GM12878 (cell line): ENCODE results near the gene SEC23A.

Experiments
- BHLHE40 ChIP-seq, 2 experiments: fragments of 450-650 bp in 1 of 2; IDR thresholded peaks; 2 replicates each; pipeline ENCODE4 v1.6.1; 2011 to 2017; ENCODE audit warnings: low read depth in 2 of 2, borderline replicate concordance in 1 of 2, improper control_type of control experiment in 1 of 2, low read length in 1 of 2, mild to moderate bottlenecking in 1 of 2
- CHD2 ChIP-seq: IDR thresholded peaks from 2 replicates; pipeline ENCODE4 v1.6.1; 2011; ENCODE audit warnings: low read depth, low read length, improper control_type of control experiment, borderline replicate concordance
- ESRRA ChIP-seq: IDR thresholded peaks from 2 replicates; pipeline ENCODE4 v1.6.1; 2012; ENCODE audit warnings: mild to moderate bottlenecking, low read length, improper control_type of control experiment
- EZH2 ChIP-seq: IDR thresholded peaks from 2 replicates; pipeline ENCODE4 v1.6.1; 2012; ENCODE audit warnings: low read depth, mild to moderate bottlenecking, control low read depth, inconsistent platforms, low read length, borderline replicate concordance; ENCODE audit not compliant: control insufficient read depth
- MXI1 ChIP-seq: fragments of 150-350 bp; IDR thresholded peaks from 2 replicates; pipeline ENCODE4 v1.6.1; 2011; ENCODE audit warnings: low read depth, mild to moderate bottlenecking, inconsistent platforms, low read length, improper control_type of control experiment
- POLR2A ChIP-seq: IDR thresholded peaks from 2 replicates; pipeline ENCODE4 v1.6.1; 2011; ENCODE audit warnings: low read depth, mild to moderate bottlenecking, low read length
- SREBF2 ChIP-seq: IDR thresholded peaks from 2 replicates; pipeline ENCODE4 v1.6.1; 2012; ENCODE audit warnings: mild to moderate bottlenecking, low read length
- SRF ChIP-seq, 2 experiments: IDR thresholded peaks; 2 replicates each; pipeline ENCODE4 v1.6.1; 2011; ENCODE audit warnings: low read depth in 2 of 2, low read length in 2 of 2, mild to moderate bottlenecking in 1 of 2, moderate library complexity in 1 of 2
- TAF1 ChIP-seq: IDR thresholded peaks from 2 replicates; pipeline ENCODE4 v1.6.1; 2011; ENCODE audit warnings: mild to moderate bottlenecking, low read depth, low read length, borderline replicate concordance
- TARDBP ChIP-seq: IDR thresholded peaks from 2 replicates; pipeline ENCODE4 v1.6.1; 2016; ENCODE audit warnings: borderline replicate concordance
- TCF3 ChIP-seq: IDR thresholded peaks from 2 replicates; pipeline ENCODE4 v1.6.1; 2012; ENCODE audit warnings: low read depth, mild to moderate bottlenecking, low read length, borderline replicate concordance; ENCODE audit not compliant: insufficient read depth
- YBX1 ChIP-seq: fragments of 450-650 bp; IDR thresholded peaks from 2 replicates; pipeline ENCODE4 v1.6.1; 2016; ENCODE audit warnings: antibody characterized with exemption
- YY1 ChIP-seq: IDR thresholded peaks from 2 replicates; pipeline ENCODE4 v1.6.1; 2011; ENCODE audit warnings: low read depth, mild to moderate bottlenecking, low read length
- TF ChIP-seq, protein P1 (sequence below), 3 experiments: IDR thresholded peaks in 2 of 3; conservative IDR thresholded peaks in 1 of 3; 2 replicates each; pipeline ENCODE4 v1.5.1; 2011; ENCODE audit warnings: low read depth in 3 of 3, low read length in 3 of 3, mild to moderate bottlenecking in 3 of 3, control low read depth in 2 of 3, moderate library complexity in 2 of 3, inconsistent platforms in 1 of 3, mixed read lengths in 1 of 3; ENCODE audit not compliant: control insufficient read depth in 2 of 3, insufficient read depth in 1 of 3; ENCODE audit errors: extremely low read depth in 1 of 3

- TF ChIP-seq TCF3 = no peak
- no peak for TF ChIP-seq EZH2
- TF ChIP-seq POLR2A = no peak
- no peak for TF ChIP-seq CHD2
- TF ChIP-seq, protein P1, sequence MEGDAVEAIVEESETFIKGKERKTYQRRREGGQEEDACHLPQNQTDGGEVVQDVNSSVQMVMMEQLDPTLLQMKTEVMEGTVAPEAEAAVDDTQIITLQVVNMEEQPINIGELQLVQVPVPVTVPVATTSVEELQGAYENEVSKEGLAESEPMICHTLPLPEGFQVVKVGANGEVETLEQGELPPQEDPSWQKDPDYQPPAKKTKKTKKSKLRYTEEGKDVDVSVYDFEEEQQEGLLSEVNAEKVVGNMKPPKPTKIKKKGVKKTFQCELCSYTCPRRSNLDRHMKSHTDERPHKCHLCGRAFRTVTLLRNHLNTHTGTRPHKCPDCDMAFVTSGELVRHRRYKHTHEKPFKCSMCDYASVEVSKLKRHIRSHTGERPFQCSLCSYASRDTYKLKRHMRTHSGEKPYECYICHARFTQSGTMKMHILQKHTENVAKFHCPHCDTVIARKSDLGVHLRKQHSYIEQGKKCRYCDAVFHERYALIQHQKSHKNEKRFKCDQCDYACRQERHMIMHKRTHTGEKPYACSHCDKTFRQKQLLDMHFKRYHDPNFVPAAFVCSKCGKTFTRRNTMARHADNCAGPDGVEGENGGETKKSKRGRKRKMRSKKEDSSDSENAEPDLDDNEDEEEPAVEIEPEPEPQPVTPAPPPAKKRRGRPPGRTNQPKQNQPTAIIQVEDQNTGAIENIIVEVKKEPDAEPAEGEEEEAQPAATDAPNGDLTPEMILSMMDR (IDR thresholded peaks at IDR 0.05 in 2 of 3, conservative IDR thresholded peaks at IDR 0.05 in 1 of 3; ENCODE audit: control insufficient read depth in 2 of 3, extremely low read depth in 1 of 3, insufficient read depth in 1 of 3, low read depth in 3 of 3, low read length in 3 of 3) = no peak
- TF ChIP-seq SRF (IDR thresholded peaks at IDR 0.05; ENCODE audit: low read depth in 2 of 2, low read length in 2 of 2) = no peak
- TF ChIP-seq BHLHE40 (IDR thresholded peaks at IDR 0.05; ENCODE audit: borderline replicate concordance in 1 of 2, low read depth in 2 of 2, low read length in 1 of 2) = no peak
- no peak for TF ChIP-seq YY1
- no peak for TF ChIP-seq YBX1
- no peak for TF ChIP-seq TAF1
- TF ChIP-seq SREBF2 = no peak
- no peak for TF ChIP-seq MXI1
- TF ChIP-seq TARDBP = no peak
- TF ChIP-seq ESRRA = no peak
These were observed 110.8 kb downstream of the SEC23A start for GRCh38 chr14:38992067-38992844.
